MM.1S (cell line): ENCODE data around the gene SLC22A1.

Experiments
- DNase-seq: peaks from one replicate; pipeline ENCODE4 v3.0.0-alpha.2; 2015
- H2AFZ ChIP-seq: fragments of 300-600 bp; sonication (generic); 2 replicates; pipeline ENCODE4 v1.6.0; 2016; ENCODE audit warnings: antibody characterized with exemption, low read length
- H3F3A ChIP-seq: fragments of 300-600 bp; sonication (generic); 2 replicates; pipeline ENCODE4 v1.6.1; 2016; ENCODE audit warnings: mild to moderate bottlenecking, antibody characterized with exemption, low read length, moderate library complexity, mixed read lengths; ENCODE audit not compliant: insufficient read depth
- H3K27ac ChIP-seq: fragments of 300-600 bp; sonication (generic); 2 replicates; pipeline ENCODE4 v1.5.1; 2016; ENCODE audit warnings: mild to moderate bottlenecking, low read length
- H3K27me3 ChIP-seq: fragments of 300-600 bp; sonication (generic); replicated peaks from 2 replicates; pipeline ENCODE4 v1.6.0; 2016; ENCODE audit warnings: low read length; ENCODE audit not compliant: insufficient read depth
- H3K36me3 ChIP-seq: fragments of 300-600 bp; sonication (generic); replicated peaks from 2 replicates; pipeline ENCODE4 v1.6.1; 2016; ENCODE audit warnings: mild to moderate bottlenecking, low read length, mixed read lengths; ENCODE audit not compliant: insufficient read depth
- H3K4me1 ChIP-seq: fragments of 300-600 bp; sonication (generic); 2 replicates; pipeline ENCODE4 v1.6.1; 2016; ENCODE audit warnings: low read length, mixed read lengths
- H3K4me2 ChIP-seq: fragments of 300-600 bp; sonication (generic); 2 replicates; pipeline ENCODE4 v1.6.0; 2016; ENCODE audit warnings: low read depth, low read length
- H3K4me3 ChIP-seq: fragments of 300-600 bp; sonication (generic); 2 replicates; pipeline ENCODE4 v1.5.1; 2016; ENCODE audit warnings: low read length, mixed read lengths
- H3K79me2 ChIP-seq: fragments of 300-600 bp; sonication (generic); 2 replicates; pipeline ENCODE4 v1.6.1; 2016; ENCODE audit warnings: mixed run types, low read length, mixed read lengths
- H3K9ac ChIP-seq: fragments of 300-600 bp; sonication (generic); 2 replicates; pipeline ENCODE4 v1.6.1; 2016; ENCODE audit warnings: low read length, mixed read lengths
- H3K9me2 ChIP-seq: fragments of 300-600 bp; sonication (generic); replicated peaks from 2 replicates; pipeline ENCODE4 v1.6.1; 2016; ENCODE audit warnings: mild to moderate bottlenecking, low read length, mixed read lengths; ENCODE audit not compliant: insufficient read depth
- H3K9me3 ChIP-seq: fragments of 300-600 bp; sonication (generic); replicated peaks from 2 replicates; pipeline ENCODE4 v1.6.1; 2016; ENCODE audit warnings: mild to moderate bottlenecking, low read length, mixed read lengths; ENCODE audit not compliant: insufficient read depth
- H4K20me1 ChIP-seq: fragments of 300-600 bp; sonication (generic); 2 replicates; pipeline ENCODE4 v1.6.1; 2016; ENCODE audit warnings: mild to moderate bottlenecking, low read length, moderate library complexity, mixed read lengths; ENCODE audit not compliant: insufficient read depth
- EZH2 ChIP-seq: fragments of 300-600 bp; sonication (generic); optimal IDR thresholded peaks from 2 replicates; pipeline ENCODE3; 2017; ENCODE audit warnings: low read depth, mild to moderate bottlenecking, antibody characterized with exemption, low read length, mixed read lengths
- EZH2phosphoT487 ChIP-seq: fragments of 300-600 bp; sonication (generic); IDR thresholded peaks from 2 replicates; pipeline ENCODE4 v1.6.1; 2018; ENCODE audit warnings: antibody characterized with exemption, low read length
- TF ChIP-seq, protein P1 (sequence below): fragments of 300-600 bp; sonication (generic); IDR thresholded peaks from 2 replicates; pipeline ENCODE4 v1.5.1; 2016; ENCODE audit warnings: antibody characterized with exemption, low read length, mixed read lengths

Gene SLC22A1

DNA sequence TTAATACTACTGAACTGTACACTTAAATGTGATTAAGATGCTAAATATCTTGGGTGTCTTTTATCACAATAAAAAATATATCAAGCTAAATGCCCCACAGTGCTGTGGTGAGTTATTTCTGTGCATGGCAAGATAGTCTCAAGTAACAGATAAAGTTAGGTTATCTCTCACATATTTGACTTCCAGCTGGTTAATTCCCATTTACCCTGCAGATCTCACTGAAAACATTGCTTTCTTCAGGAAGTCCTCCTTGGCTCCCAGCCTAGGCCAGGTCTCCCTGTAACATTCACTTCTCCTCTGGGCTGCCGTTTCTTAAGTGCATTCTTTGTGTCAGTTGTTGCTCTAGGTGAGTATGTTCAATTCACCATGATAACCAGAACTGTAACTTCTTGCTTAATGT is 59.1 kb downstream of the SLC22A1 start:
- no peaks in the 10 kb centered on the region for H3K9me2 ChIP-seq
- H2AFZ ChIP-seq, result no peak overlapping the region
- H3K9ac ChIP-seq, result no peak overlapping the region
- H3K4me2 ChIP-seq, result no peak overlapping the region
- DNase-seq, result no peak
- H3K27ac ChIP-seq, result no peak overlapping the region
- TF ChIP-seq EZH2phosphoT487 (no peak), EZH2 (no peak)
- TF ChIP-seq, protein P1, sequence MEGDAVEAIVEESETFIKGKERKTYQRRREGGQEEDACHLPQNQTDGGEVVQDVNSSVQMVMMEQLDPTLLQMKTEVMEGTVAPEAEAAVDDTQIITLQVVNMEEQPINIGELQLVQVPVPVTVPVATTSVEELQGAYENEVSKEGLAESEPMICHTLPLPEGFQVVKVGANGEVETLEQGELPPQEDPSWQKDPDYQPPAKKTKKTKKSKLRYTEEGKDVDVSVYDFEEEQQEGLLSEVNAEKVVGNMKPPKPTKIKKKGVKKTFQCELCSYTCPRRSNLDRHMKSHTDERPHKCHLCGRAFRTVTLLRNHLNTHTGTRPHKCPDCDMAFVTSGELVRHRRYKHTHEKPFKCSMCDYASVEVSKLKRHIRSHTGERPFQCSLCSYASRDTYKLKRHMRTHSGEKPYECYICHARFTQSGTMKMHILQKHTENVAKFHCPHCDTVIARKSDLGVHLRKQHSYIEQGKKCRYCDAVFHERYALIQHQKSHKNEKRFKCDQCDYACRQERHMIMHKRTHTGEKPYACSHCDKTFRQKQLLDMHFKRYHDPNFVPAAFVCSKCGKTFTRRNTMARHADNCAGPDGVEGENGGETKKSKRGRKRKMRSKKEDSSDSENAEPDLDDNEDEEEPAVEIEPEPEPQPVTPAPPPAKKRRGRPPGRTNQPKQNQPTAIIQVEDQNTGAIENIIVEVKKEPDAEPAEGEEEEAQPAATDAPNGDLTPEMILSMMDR, result no peak
- no peaks in the 10 kb centered on the region for H3K4me1 ChIP-seq
- no peaks in the 10 kb centered on the region for H3K79me2 ChIP-seq
- no peaks in the 10 kb centered on the region for H4K20me1 ChIP-seq
- no peaks in the 10 kb centered on the region for H3K9me3 ChIP-seq
- H3K36me3 ChIP-seq, result no peaks in the 10 kb centered on the region
- no peaks in the 10 kb centered on the region for H3K27me3 ChIP-seq
- H3F3A ChIP-seq, result no peaks in the 10 kb centered on the region
- H3K4me3 ChIP-seq, result no peak overlapping the region

DNA sequence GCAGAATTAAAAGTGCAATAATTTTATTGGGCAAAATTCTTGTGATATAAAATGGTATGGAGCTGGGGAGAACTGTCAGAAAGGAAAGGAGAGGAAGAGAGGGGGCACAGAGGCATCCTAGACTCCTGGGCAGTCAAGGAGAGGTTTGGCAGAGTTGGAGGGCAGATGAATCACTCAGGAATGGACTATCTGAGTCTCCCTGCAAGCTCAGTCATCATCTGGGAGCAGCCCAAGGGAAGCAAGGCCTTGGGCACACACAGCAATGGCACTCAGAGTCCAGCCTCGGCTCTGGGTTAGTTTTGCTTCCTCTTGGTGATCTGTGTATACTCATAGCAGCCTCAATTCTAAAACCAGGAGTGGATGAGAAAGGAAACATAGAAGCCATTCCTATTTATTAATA is 67.2 kb downstream of the SLC22A1 start:
- Histone ChIP-seq H3K9ac (no peak overlapping the region), H3K9me3 (no peaks in the 10 kb centered on the region), H2AFZ (no peak overlapping the region), H3K27me3 (no peaks in the 10 kb centered on the region), H4K20me1 (no peaks in the 10 kb centered on the region), H3K27ac (no peak overlapping the region), H3K36me3 (no peaks in the 10 kb centered on the region), H3K4me2 (no peak overlapping the region), H3K4me1 (no peaks in the 10 kb centered on the region), H3K4me3 (no peak overlapping the region), H3K9me2 (no peaks in the 10 kb centered on the region), H3K79me2 (no peaks in the 10 kb centered on the region), H3F3A (no peaks in the 10 kb centered on the region)
- TF ChIP-seq EZH2phosphoT487, result no peak
- TF ChIP-seq EZH2, result no peak
- TF ChIP-seq, protein P1, result no peak
- no peak for DNase-seq

DNA sequence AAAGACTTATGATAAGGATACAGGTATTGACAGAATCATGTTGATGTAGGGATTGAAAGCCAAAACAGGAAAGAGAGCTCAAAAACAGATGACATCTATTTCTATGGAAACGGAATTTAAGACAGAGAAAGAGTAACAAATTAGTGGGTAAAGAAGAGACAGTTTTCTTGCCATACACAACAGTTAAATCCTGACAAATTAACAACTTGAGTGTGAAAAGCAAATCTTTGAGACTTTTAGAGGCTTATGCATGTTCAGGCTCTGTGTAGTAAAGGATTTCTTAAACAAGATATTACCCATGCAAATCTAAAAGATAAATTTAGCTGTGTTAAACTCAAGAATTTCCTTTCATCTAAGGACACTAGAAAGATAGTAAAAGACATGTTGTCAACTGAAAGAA is 68.5 kb downstream of the SLC22A1 start:
- no peak for DNase-seq
- Histone ChIP-seq H3K79me2 (no peaks in the 10 kb centered on the region), H3K36me3 (no peaks in the 10 kb centered on the region), H3K9ac (no peak overlapping the region), H3K27me3 (no peaks in the 10 kb centered on the region), H3F3A (no peaks in the 10 kb centered on the region), H3K4me1 (no peaks in the 10 kb centered on the region), H3K4me3 (no peak overlapping the region), H3K4me2 (no peak overlapping the region), H3K9me3 (no peaks in the 10 kb centered on the region), H3K27ac (no peak overlapping the region), H4K20me1 (no peaks in the 10 kb centered on the region), H3K9me2 (no peaks in the 10 kb centered on the region), H2AFZ (no peak overlapping the region)
- TF ChIP-seq EZH2 (no peak), EZH2phosphoT487 (no peak)
- TF ChIP-seq, protein P1, result no peak
